ENCODE measurements around the gene TUBGCP2.
"Not testable (repeated sequence)": the region's sequence is repeated elsewhere in the genome, so short reads cannot be mapped to it uniquely, and the experiment has no call there.

Gene TUBGCP2

GRCh38 chr10:133235265-133235855, 73.3 kb downstream of the TUBGCP2 start:
- Mint-ChIP-seq H3K27me3 (ENCODE audit: low read depth, poor library complexity) (peaks cover 86% of the 10 kb centered on the region), H3K27ac (no peak overlapping the region), H3K36me3 (ENCODE audit: low read depth) (no peaks in the 10 kb centered on the region), H3K4me1 (peaks cover 25% of the 10 kb centered on the region), H3K4me3 (peak overlapping the region; percentile 59), H3K9me3 (peaks cover 4% of the 10 kb centered on the region)
- TF ChIP-seq, protein P1, sequence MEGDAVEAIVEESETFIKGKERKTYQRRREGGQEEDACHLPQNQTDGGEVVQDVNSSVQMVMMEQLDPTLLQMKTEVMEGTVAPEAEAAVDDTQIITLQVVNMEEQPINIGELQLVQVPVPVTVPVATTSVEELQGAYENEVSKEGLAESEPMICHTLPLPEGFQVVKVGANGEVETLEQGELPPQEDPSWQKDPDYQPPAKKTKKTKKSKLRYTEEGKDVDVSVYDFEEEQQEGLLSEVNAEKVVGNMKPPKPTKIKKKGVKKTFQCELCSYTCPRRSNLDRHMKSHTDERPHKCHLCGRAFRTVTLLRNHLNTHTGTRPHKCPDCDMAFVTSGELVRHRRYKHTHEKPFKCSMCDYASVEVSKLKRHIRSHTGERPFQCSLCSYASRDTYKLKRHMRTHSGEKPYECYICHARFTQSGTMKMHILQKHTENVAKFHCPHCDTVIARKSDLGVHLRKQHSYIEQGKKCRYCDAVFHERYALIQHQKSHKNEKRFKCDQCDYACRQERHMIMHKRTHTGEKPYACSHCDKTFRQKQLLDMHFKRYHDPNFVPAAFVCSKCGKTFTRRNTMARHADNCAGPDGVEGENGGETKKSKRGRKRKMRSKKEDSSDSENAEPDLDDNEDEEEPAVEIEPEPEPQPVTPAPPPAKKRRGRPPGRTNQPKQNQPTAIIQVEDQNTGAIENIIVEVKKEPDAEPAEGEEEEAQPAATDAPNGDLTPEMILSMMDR (IDR thresholded peaks at IDR 0.05), result no peak
- no peak for DNase-seq

- not testable (repeated sequence) for H3K27ac Mint-ChIP-seq; DNase-seq; H3K4me3 Mint-ChIP-seq; H3K36me3 Mint-ChIP-seq (ENCODE audit: low read depth); H3K9me3 Mint-ChIP-seq
- Mint-ChIP-seq H3K4me1 (peaks cover 25% of the 10 kb centered on the region), H3K27me3 (ENCODE audit: low read depth, poor library complexity) (peaks cover 89% of the 10 kb centered on the region)
Measured at GRCh38 chr10:133234796-133235195, 73.9 kb downstream of the TUBGCP2 start.

DNA sequence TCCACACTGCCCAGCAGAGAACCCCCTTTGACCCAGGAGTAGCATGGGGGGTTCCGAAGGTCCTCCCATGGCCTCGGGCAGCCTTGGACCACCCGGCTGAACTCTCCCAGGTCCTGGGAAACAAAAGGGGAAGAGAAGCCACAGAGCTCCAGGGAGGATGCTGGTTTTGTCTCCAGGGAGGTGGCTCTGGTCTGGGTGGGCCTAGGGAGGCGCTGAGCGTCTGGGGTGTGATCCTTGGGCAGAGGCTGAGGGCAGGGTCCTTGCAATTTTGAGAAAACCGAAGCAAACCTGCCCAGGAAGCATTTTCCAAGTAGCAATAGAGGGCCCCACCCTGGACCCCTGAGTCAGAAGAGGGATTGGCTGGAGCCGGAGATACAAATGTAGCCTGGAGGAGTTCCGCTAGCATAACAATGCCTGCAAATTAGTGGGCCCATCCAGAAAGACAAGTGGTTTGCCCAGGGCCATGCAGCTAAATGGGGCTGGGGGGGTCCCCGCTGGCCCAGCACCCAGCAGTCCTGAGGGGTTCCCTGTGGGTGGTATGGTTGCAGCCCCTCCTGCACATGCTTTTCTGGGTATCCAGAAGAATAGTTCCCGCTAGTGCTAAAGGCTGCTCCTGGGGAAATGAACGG, 76.6 kb downstream of the TUBGCP2 start:
- TF ChIP-seq, protein P1 (IDR thresholded peaks at IDR 0.05), result no peak
- DNase-seq, result no peak
- H3K4me1 Mint-ChIP-seq, result peaks cover 39% of the 10 kb centered on the region
- H3K9me3 Mint-ChIP-seq, result peaks cover 8% of the 10 kb centered on the region
- H3K4me3 Mint-ChIP-seq, result peak overlapping the region; percentile 34
- no peaks in the 10 kb centered on the region for H3K36me3 Mint-ChIP-seq (ENCODE audit: low read depth)
- H3K27ac Mint-ChIP-seq, result no peak overlapping the region
- H3K27me3 Mint-ChIP-seq (ENCODE audit: low read depth, poor library complexity), result peaks cover 90% of the 10 kb centered on the region

GRCh38 chr10:133231244-133231945, 77.3 kb downstream of the TUBGCP2 start:
- Mint-ChIP-seq H3K4me1 (peaks cover 45% of the 10 kb centered on the region), H3K36me3 (ENCODE audit: low read depth) (no peaks in the 10 kb centered on the region), H3K27ac (no peak overlapping the region), H3K4me3 (peak overlapping the region; percentile 75), H3K9me3 (peaks cover 8% of the 10 kb centered on the region), H3K27me3 (ENCODE audit: low read depth, poor library complexity) (peaks cover 92% of the 10 kb centered on the region)
- DNase-seq, result no peak
- TF ChIP-seq, protein P1 (IDR thresholded peaks at IDR 0.05), result no peak

DNA sequence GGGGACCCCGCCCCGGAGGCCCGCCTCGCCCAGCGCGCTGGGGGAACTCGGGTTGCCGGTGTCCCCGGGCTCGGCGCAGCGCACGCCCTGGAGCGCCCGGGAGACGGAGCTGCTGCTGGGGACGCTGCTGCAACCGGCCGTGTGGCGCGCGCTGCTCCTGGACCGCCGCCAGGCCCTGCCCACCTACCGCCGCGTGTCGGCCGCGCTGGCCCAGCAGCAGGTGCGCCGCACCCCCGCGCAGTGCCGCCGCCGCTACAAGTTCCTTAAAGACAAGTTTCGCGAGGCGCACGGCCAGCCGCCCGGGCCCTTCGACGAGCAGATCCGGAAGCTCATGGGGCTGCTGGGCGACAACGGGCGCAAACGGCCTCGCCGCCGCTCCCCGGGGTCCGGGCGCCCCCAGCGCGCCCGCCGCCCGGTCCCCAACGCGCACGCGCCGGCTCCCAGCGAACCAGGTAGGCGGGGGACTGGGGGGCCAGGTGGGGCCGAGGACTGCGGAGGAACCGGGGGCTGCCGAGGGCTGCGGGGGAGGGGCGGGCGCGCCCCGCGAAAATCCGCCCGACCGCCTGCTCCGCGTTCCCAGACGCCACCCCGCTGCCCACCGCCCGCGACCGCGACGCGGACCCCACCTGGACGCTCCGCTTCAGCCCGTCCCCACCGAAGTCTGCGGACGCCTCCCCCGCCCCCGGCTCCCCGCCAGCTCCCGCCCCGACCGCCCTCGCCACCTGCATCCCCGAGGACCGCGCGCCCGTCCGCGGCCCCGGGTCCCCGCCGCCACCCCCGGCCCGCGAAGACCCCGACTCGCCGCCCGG, 78.1 kb downstream of the TUBGCP2 start:
- peak; percentile 58 for DNase-seq
- H3K4me1 Mint-ChIP-seq, result peaks cover 53% of the 10 kb centered on the region

More for the DNA sequence above, 78.1 kb downstream of the TUBGCP2 start:
- Mint-ChIP-seq H3K27ac (no peak overlapping the region), H3K9me3 (peaks cover 8% of the 10 kb centered on the region), H3K27me3 (ENCODE audit: low read depth, poor library complexity) (peaks cover 91% of the 10 kb centered on the region), H3K36me3 (ENCODE audit: low read depth) (no peaks in the 10 kb centered on the region), H3K4me3 (no peak overlapping the region)
- TF ChIP-seq, protein P1 (IDR thresholded peaks at IDR 0.05), result no peak
